ENCODE results near the gene BIRC6.
A peak's percentile ranks its signal among the peaks of the same experiment; 100 is the strongest.
"Not testable (repeated sequence)": the region's sequence is repeated elsewhere in the genome, so short reads cannot be mapped to it uniquely, and the experiment has no call there.

The BIRC6 gene

DNA sequence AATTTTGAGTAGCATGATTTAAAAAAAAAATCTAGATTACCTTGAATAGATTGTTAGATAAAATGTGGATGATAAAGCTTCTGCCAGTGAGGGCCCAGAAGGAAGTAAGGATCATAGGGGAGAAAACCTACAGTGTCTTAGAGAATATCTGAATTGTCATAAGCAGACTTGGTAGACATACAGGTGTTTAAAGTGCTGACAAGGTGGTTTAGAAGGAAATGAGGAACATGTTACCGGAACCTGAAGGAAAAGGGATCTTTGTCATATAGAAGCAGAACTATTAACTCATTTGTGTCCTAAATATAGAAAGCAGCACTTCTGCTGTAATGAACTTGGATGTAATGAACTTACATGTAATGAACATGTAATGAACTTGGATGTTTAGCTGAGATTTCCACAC, 176.1 kb downstream of the BIRC6 start:
- TF ChIP-seq, protein P1, sequence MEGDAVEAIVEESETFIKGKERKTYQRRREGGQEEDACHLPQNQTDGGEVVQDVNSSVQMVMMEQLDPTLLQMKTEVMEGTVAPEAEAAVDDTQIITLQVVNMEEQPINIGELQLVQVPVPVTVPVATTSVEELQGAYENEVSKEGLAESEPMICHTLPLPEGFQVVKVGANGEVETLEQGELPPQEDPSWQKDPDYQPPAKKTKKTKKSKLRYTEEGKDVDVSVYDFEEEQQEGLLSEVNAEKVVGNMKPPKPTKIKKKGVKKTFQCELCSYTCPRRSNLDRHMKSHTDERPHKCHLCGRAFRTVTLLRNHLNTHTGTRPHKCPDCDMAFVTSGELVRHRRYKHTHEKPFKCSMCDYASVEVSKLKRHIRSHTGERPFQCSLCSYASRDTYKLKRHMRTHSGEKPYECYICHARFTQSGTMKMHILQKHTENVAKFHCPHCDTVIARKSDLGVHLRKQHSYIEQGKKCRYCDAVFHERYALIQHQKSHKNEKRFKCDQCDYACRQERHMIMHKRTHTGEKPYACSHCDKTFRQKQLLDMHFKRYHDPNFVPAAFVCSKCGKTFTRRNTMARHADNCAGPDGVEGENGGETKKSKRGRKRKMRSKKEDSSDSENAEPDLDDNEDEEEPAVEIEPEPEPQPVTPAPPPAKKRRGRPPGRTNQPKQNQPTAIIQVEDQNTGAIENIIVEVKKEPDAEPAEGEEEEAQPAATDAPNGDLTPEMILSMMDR (IDR thresholded peaks at IDR 0.05; ENCODE audit: low read depth, low read length), result no peak
- H3K4me3 ChIP-seq (ENCODE audit: low read depth, low read length), result no peak overlapping the region
- DNase-seq, result no peak
- H3K36me3 ChIP-seq, result peaks cover 18% of the 10 kb centered on the region
- H3K27me3 ChIP-seq (ENCODE audit: insufficient read depth, low read depth, severe bottlenecking), result no peaks in the 10 kb centered on the region
- no peaks in the 10 kb centered on the region for H3K9me3 ChIP-seq (ENCODE audit: severe bottlenecking)
- H3K27ac ChIP-seq, result no peak overlapping the region

DNA sequence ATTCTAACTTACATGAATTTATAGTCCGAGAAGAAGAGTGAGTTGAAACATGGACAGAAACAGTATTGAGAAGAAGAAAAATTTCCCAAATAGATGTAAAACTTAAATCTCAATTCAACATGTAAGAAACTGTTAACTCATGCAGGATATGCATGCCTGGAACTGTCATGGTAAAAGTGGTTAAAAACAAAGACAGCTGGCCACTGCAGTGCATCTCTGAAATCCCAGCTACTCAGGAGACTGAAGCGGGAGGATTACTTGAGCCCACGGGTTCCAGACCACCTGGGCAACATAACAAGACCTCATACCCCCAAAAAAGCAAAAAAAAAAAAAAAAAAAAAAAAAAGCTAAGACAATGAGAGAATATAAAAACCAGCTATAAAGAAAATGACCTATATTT, 178.0 kb downstream of the BIRC6 start:
- Histone ChIP-seq H3K36me3 (peaks cover 10% of the 10 kb centered on the region), H3K27ac (no peak overlapping the region), H3K4me3 (ENCODE audit: low read depth, low read length) (no peak overlapping the region), H3K27me3 (ENCODE audit: insufficient read depth, low read depth, severe bottlenecking) (no peaks in the 10 kb centered on the region), H3K9me3 (ENCODE audit: severe bottlenecking) (no peaks in the 10 kb centered on the region)
- TF ChIP-seq, protein P1 (IDR thresholded peaks at IDR 0.05; ENCODE audit: low read depth, low read length), result no peak
- no peak for DNase-seq

DNA sequence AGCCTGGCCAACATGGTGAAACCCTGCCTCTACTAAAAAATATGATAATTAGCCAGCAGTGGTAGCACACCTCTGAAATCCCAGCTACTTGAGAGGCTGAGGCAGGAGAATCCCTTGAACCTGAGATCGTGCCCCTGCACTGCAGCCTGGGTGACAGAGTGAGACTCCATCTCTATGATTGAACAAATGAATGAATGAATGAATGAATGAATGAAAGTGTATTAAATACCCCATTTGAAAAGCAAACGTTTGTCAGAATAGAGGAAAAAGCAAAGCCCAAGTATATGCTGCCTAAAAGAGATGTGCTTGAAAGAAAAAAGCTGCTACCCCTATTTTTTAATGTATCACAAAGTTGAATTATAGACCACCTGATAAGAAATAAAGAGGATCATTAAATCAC, 181.9 kb downstream of the BIRC6 start:
- Histone ChIP-seq H3K4me3 (ENCODE audit: low read depth, low read length) (no peak overlapping the region), H3K9me3 (ENCODE audit: severe bottlenecking) (no peaks in the 10 kb centered on the region), H3K36me3 (peaks cover 15% of the 10 kb centered on the region), H3K27ac (no peak overlapping the region), H3K27me3 (ENCODE audit: insufficient read depth, low read depth, severe bottlenecking) (no peaks in the 10 kb centered on the region)
- DNase-seq, result no peak
- TF ChIP-seq, protein P1 (IDR thresholded peaks at IDR 0.05; ENCODE audit: low read depth, low read length), result no peak

DNA sequence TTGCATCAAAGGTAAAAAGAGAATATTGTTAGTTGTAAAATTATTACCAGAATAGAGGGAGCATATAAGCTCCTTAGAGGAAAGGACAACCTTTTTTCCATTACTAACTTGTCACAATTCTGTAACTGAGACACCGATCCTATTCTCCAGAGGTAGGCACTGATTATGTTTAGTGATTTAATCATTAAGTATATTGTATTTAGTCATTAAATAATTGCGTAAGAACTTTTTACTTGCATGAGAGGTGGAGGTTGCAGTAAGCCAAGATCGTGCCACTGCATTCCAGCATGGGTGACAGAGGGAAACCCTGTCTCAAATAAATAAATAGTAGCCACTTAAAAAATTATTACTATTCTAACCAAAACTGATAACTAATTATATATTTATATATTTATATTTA, 195.7 kb downstream of the BIRC6 start:
- not testable (repeated sequence) for H3K9me3 ChIP-seq (ENCODE audit: severe bottlenecking); DNase-seq; H3K27me3 ChIP-seq (ENCODE audit: insufficient read depth, low read depth, severe bottlenecking); H3K4me3 ChIP-seq (ENCODE audit: low read depth, low read length); H3K27ac ChIP-seq
- peaks cover 26% of the 10 kb centered on the region for H3K36me3 ChIP-seq

DNA sequence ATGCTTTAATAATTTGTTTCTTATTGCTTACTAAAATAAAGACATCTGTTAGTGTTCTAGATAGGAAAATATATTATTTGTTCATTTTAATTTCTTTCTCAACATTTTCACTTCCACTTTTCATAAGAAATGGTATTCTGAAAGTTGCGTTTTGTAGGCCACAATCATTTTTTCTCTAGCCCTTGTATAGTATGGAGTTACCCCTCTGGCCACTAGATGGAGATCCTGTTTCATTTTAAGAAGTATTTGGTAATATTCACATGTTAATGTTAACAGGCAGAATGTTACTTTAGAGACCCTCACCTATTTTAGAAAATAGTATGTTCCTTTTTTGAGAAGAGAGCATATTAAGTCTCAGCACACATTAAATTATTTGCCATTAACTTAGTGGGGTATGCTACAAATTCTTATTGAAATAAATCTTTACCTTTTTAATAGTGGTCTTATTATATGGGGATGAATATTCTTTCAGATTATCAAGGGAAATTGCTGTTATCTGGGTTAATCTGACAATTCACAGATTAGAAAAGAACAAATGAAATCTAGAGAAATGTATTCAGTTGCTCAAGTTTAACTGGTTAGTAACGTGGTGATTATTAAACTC, 197.1 kb downstream of the BIRC6 start:
- Histone ChIP-seq H3K36me3 (peaks cover 21% of the 10 kb centered on the region), H3K4me3 (ENCODE audit: low read depth, low read length) (no peak overlapping the region), H3K27ac (no peak overlapping the region), H3K9me3 (ENCODE audit: severe bottlenecking) (no peaks in the 10 kb centered on the region), H3K27me3 (ENCODE audit: insufficient read depth, low read depth, severe bottlenecking) (no peaks in the 10 kb centered on the region)
- TF ChIP-seq, protein P1 (IDR thresholded peaks at IDR 0.05; ENCODE audit: low read depth, low read length), result peak; percentile 33
- DNase-seq, result no peak

DNA sequence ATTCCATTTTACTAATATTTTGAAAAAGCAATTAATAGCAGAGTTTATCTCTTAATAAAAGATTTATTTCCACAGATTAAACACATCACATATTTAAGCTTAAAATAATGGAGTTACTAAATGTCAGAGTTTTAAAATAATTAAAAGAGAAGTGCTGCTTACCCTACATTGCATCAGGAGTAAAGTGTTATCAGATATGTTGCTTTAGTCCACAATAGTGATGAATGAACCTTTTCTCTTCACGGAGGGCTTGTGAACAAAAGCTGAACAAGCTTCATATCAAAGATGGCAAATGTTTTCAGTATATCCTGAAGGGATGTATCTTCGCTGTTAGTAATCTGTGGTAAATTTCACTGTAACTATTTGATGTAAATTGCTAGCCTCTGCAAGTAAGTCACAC, 201.7 kb downstream of the BIRC6 start:
- H3K9me3 ChIP-seq (ENCODE audit: severe bottlenecking), result no peaks in the 10 kb centered on the region
- no peak for DNase-seq
- no peak overlapping the region for H3K4me3 ChIP-seq (ENCODE audit: low read depth, low read length)
- peaks cover 13% of the 10 kb centered on the region for H3K36me3 ChIP-seq
- no peak overlapping the region for H3K27ac ChIP-seq
- no peaks in the 10 kb centered on the region for H3K27me3 ChIP-seq (ENCODE audit: insufficient read depth, low read depth, severe bottlenecking)
- TF ChIP-seq, protein P1 (IDR thresholded peaks at IDR 0.05; ENCODE audit: low read depth, low read length), result no peak
